Common myeloid progenitor, CD34-positive (primary cell): ENCODE data around the gene IL3.

ENCODE experiments used
- CTCF ChIA-PET: fragments of 350-600 bp; sonication (Branson Sonifier 250); formaldehyde crosslinking; loops from one replicate; lab custom pipeline; 2021; ENCODE audit warnings: antibody characterized with exemption; lab: Charles Lee
- POLR2A ChIA-PET: fragments of 350-600 bp; sonication (Branson Sonifier 250); formaldehyde crosslinking; loops from one replicate; lab custom pipeline; 2021; ENCODE audit warnings: antibody characterized with exemption; lab: Charles Lee
- DNase-seq, 3 donors: peaks; one replicate each; pipeline versions ENCODE4 v3.0.0 to v3.0.0-alpha.2; 2013
- H3K27ac ChIP-seq, 2 experiments: 1 replicate in 1 of 2; 2 replicates in 1 of 2; pipeline ENCODE4 v1.7.0; 2013; ENCODE audit warnings: inconsistent platforms in 2 of 2, low read length in 2 of 2, mild to moderate bottlenecking in 2 of 2, low read depth in 1 of 2, moderate library complexity in 1 of 2; ENCODE audit not compliant: severe bottlenecking in 2 of 2, insufficient read depth in 1 of 2, poor library complexity in 1 of 2
- H3K27me3 ChIP-seq, 5 experiments: replicated peaks in 2 of 5; 1 replicate in 3 of 5; 2 replicates in 2 of 5; pipeline versions ENCODE4 v1.6.1 to v1.7.0; 2013; ENCODE audit warnings: low read length in 4 of 5, mild to moderate bottlenecking in 2 of 5, moderate library complexity in 2 of 5, inconsistent platforms in 1 of 5; ENCODE audit not compliant: insufficient read depth in 5 of 5, control insufficient read depth in 4 of 5
- H3K36me3 ChIP-seq, 4 experiments: 1 replicate in 2 of 4; 2 replicates in 2 of 4; pipeline versions ENCODE4 v1.6.1 to v1.7.0; 2013; ENCODE audit warnings: low read length in 3 of 4, control low read depth in 1 of 4, mild to moderate bottlenecking in 1 of 4; ENCODE audit not compliant: control insufficient read depth in 4 of 4, insufficient read depth in 4 of 4
- H3K4me1 ChIP-seq, 4 experiments: 1 replicate in 3 of 4; 2 replicates in 1 of 4; pipeline versions ENCODE4 v1.6.1 to v1.7.1; 2013; ENCODE audit warnings: low read length in 3 of 4, mild to moderate bottlenecking in 3 of 4, control low read depth in 1 of 4, inconsistent platforms in 1 of 4, moderate library complexity in 1 of 4; ENCODE audit not compliant: control insufficient read depth in 4 of 4, insufficient read depth in 4 of 4; ENCODE audit errors: control extremely low read depth in 1 of 4
- H3K4me3 ChIP-seq, 7 experiments: 1 replicate in 4 of 7; 2 replicates in 3 of 7; pipeline versions ENCODE4 v1.5.1 to v1.7.0; 2013; ENCODE audit warnings: mild to moderate bottlenecking in 7 of 7, low read length in 6 of 7, moderate library complexity in 6 of 7, inconsistent platforms in 2 of 7, low read depth in 2 of 7, control low read depth in 1 of 7; ENCODE audit not compliant: insufficient read depth in 4 of 7, control insufficient read depth in 1 of 7; ENCODE audit errors: extremely low read depth in 1 of 7
- H3K9me3 ChIP-seq, 5 experiments: 1 replicate in 4 of 5; 2 replicates in 1 of 5; pipeline versions ENCODE4 v1.6.1 to v1.7.1; 2013; ENCODE audit warnings: low read length in 4 of 5, mild to moderate bottlenecking in 2 of 5, inconsistent platforms in 1 of 5, low read depth in 1 of 5, moderate library complexity in 1 of 5; ENCODE audit not compliant: control insufficient read depth in 4 of 5, insufficient read depth in 2 of 5; ENCODE audit errors: control extremely low read depth in 1 of 5
- WGBS: methylation state at CpG from one replicate; pipeline ENCODE4 v1.1.5; 2013; ENCODE audit not compliant: insufficient coverage; 5-methylcytosine and 5-hydroxymethylcytosine counted together

IL3 gene

DNA sequence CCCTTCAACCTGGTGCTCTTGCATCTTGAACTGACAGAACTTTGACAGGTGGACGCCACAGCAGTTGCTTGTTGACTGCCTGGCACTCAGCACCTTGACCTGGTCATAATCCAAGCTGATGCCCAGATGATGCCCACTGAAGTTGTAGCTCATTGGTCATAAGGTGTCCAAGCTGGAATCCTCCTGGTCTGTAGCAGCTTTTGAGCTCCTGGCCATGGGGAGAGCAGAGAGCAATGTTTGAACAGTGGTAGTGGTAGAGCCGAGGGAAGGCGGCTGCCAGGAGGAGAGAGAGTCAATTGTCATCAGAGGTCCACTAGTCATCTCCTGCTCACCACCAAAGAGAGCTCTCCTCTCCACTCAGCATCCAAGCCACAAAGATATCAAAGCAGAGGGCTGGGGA, 36.4 kb downstream of the IL3 start:
- no peak overlapping the region for H3K27ac ChIP-seq
- DNase-seq = no peak
- WGBS = 100% methylated on average over 1 of the region's 3 CpGs
- no peak overlapping the region for H3K4me3 ChIP-seq
- ChIA-PET POLR2A (no interaction called here), CTCF (interaction anchor here (1.2 to 2.4 kb wide), 8 partner anchors 9 to 141 kb away, joined by 3 to 6 read pairs (median 4); no protein-coding TSS in a partner anchor)
- no peaks in the 10 kb centered on the region for H3K27me3 ChIP-seq
- H3K36me3 ChIP-seq = no peaks in the 10 kb centered on the region
- no peaks in the 10 kb centered on the region for H3K9me3 ChIP-seq
- peaks cover 5 to 60% (median 42%) of the 10 kb centered on the region in 4 experiments for H3K4me1 ChIP-seq

DNA sequence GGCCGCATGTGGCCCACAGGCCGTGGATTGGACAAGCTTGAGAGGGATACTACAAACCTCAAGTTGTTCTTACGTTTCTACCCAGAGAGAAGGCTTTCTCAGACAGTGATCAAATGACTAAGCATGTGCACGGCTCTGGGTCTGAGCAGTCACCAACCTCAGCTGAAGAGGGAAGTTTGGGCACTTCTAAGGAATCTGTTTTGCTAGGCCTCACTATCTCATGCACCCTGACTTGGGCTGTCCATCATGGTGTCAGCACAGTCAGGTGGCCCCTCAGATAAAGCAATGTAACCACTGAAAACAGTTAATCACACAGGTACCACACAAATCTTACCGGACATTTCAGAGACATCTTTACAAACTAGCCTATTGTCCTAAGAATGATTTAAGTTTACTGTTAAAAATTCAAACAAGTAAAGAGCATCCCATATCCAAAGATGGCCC, 37.7 kb downstream of the IL3 start:
- H3K27me3 ChIP-seq = peaks cover 0 to 5% (median 0%) of the 10 kb centered on the region in 5 experiments
- no peaks in the 10 kb centered on the region for H3K9me3 ChIP-seq
- H3K4me1 ChIP-seq = peaks cover 15 to 73% (median 53%) of the 10 kb centered on the region in 4 experiments
- no peak overlapping the region for H3K4me3 ChIP-seq
- 18% methylated on average over 4 of the region's 5 CpGs for WGBS
- CTCF ChIA-PET = interaction anchor here (1.1 to 1.5 kb wide), 4 partner anchors 10 to 36 kb away, joined by 3 to 6 read pairs (median 4); no protein-coding TSS in a partner anchor
- DNase-seq = peak; percentile 69 to 94 (median 89)
- H3K36me3 ChIP-seq = no peaks in the 10 kb centered on the region
- H3K27ac ChIP-seq = no peak overlapping the region
- POLR2A ChIA-PET = interaction anchor here (0.6 kb wide), 1 partner anchor 271 kb away, joined by 4 read pairs; no protein-coding TSS in a partner anchor

DNA sequence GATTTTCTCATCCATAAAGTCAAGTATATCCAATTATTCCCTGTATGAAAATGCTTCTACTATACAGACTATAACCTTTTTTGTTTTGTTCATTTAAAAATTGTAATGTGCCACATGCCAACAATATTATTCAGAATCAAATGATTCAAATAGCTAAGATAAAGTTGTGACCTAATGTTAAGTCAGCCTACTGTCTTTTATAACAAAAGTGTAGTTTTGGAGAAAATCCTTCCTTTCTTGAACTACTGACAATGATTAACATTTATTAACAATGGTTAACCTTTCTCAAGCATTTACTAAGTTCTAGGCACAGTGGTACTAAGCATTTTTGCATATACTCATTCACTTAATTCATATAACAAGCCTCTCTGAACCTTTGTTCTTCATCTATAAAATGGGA, 38.2 kb downstream of the IL3 start:
- H3K4me3 ChIP-seq = no peak overlapping the region
- POLR2A ChIA-PET = interaction anchor here (0.6 kb wide), 1 partner anchor 270 kb away, joined by 4 read pairs; no protein-coding TSS in a partner anchor
- CTCF ChIA-PET = interaction anchor here (1.5 kb wide), 2 partner anchors 14 to 33 kb away, joined by 6 read pairs; no protein-coding TSS in a partner anchor
- no peak for DNase-seq
- peaks cover 18 to 78% (median 58%) of the 10 kb centered on the region in 4 experiments for H3K4me1 ChIP-seq
- no peaks in the 10 kb centered on the region for H3K9me3 ChIP-seq
- no peak overlapping the region for H3K27ac ChIP-seq
- no peaks in the 10 kb centered on the region for H3K36me3 ChIP-seq
- peaks cover 0 to 5% (median 0%) of the 10 kb centered on the region in 5 experiments for H3K27me3 ChIP-seq

DNA sequence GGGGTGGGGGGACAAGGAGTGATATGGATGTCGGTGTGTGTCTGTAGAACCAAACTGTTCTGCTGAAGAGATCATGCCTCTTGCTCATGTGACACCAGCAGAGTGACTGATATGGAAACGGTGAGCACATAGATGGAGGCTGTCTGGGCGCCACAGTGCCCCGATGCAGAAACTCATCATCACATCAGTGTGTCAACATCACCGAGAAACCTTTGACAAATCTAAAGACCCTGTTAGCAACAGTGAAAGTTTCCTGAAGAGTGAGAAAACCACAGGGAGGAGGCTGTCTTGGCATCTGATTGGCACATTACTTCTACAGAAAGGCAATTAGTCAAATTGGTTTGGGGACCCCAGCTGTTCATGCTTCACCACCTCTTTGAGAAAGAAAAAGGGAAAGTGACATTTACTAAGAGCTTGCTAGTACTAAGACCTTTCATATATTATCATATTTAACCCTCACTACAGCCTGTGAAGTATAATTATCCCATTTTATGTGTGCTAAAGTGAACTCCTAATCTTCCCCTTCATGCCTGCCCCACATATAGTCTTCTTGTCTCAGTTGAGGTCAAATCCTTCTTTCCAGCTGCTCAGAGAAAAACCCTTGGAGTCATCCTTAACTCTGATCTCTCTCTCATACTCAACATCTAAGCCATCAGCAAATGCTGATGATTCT, 38.8 kb downstream of the IL3 start:
- POLR2A ChIA-PET = no interaction called here
- DNase-seq = peak in 2 of 3 donors; percentile 36 to 47
- no peak overlapping the region for H3K27ac ChIP-seq
- H3K27me3 ChIP-seq = peaks cover 0 to 5% (median 0%) of the 10 kb centered on the region in 5 experiments
- no peak overlapping the region for H3K4me3 ChIP-seq
- H3K9me3 ChIP-seq = no peaks in the 10 kb centered on the region
- H3K4me1 ChIP-seq = peaks cover 18 to 80% (median 62%) of the 10 kb centered on the region in 4 experiments
- no peaks in the 10 kb centered on the region for H3K36me3 ChIP-seq
- 85% methylated on average over 4 of the region's 5 CpGs for WGBS
- CTCF ChIA-PET = interaction anchor here (1.5 kb wide), 1 partner anchor 14 kb away, joined by 6 read pairs; no protein-coding TSS in a partner anchor

DNA sequence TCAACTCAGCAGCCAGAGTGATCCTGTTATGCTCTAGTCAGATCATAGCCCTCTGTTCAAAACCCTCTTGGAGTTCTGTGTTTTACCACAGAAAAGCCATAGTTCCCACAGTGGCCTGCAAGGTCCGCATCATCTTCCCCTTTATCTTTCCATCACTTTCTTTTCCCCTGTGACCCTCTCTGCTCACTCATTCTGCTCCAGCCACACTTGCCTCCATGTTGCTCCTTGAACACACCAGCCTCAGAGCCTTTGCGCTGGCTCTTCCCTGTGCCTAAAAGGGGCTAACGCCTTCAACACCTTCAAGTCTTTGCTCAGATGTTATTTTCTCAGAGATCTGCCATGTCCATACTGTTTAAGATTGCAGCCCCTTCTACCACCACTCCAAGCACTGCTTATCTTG, 39.5 kb downstream of the IL3 start:
- DNase-seq = no peak
- H3K4me3 ChIP-seq = no peak overlapping the region
- POLR2A ChIA-PET = no interaction called here
- peaks cover 0 to 5% (median 0%) of the 10 kb centered on the region in 5 experiments for H3K27me3 ChIP-seq
- H3K27ac ChIP-seq = no peak overlapping the region
- CTCF ChIA-PET = interaction anchor here (1.5 kb wide), 1 partner anchor 13 kb away, joined by 6 read pairs; no protein-coding TSS in a partner anchor
- H3K9me3 ChIP-seq = no peaks in the 10 kb centered on the region
- H3K36me3 ChIP-seq = no peaks in the 10 kb centered on the region
- peaks cover 18 to 80% (median 58%) of the 10 kb centered on the region in 4 experiments for H3K4me1 ChIP-seq
- 83% methylated on average over 3 of the region's 3 CpGs for WGBS

DNA sequence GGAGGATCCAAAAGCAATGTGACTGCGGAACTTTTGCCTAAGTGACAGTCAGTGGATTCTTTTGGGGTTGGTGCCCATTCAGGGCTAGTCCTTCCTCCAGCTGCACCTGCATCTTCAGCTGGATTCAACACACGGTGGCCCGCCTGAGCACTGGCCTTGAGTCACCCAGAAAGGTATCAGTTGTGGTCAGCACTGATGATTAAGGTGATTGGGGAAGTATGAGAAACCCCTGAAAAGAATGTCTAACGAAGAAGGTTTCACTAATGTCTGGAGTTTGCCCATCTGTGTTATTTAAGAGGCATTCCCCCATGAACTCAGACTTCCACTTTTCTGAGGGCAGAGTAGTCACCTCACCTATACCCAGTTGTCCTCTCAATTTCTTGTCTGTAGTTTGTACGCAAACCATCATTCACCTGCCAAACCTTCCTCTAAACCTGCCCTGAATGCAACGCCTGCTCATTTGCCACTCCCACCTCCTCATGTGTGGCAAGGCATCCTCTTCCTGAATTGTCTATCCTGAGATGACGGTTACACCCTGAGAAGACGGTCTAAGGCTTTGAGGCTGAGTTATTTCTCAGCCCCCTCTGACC, 40.3 kb downstream of the IL3 start:
- H3K4me1 ChIP-seq = peaks cover 17 to 74% (median 50%) of the 10 kb centered on the region in 4 experiments
- no peak overlapping the region for H3K4me3 ChIP-seq
- peaks cover 0 to 11% (median 0%) of the 10 kb centered on the region in 5 experiments for H3K27me3 ChIP-seq
- CTCF ChIA-PET = no interaction called here
- POLR2A ChIA-PET = no interaction called here
- H3K36me3 ChIP-seq = no peaks in the 10 kb centered on the region
- H3K9me3 ChIP-seq = no peaks in the 10 kb centered on the region
- peak in 2 of 3 donors; percentile 32 to 33 for DNase-seq
- no peak overlapping the region for H3K27ac ChIP-seq
- 64% methylated on average over 4 of the region's 8 CpGs for WGBS
